OCI-LY3 (cell line): ENCODE measurements around the gene ADM5.

Experiments used
- CTCF ChIP-seq: fragments of 200-600, 300-600 bp; sonication (generic); IDR thresholded peaks from 2 replicates; pipeline ENCODE4 v1.5.1; 2014; ENCODE audit warnings: antibody characterized with exemption, low read length, low read depth
- EZH2phosphoT487 ChIP-seq: fragments of 200-600 bp; shearing (Covaris generic); IDR thresholded peaks from 2 replicates; pipeline ENCODE4 v1.6.1; 2018; ENCODE audit warnings: antibody characterized with exemption, mixed run types, low read depth

GRCh38 chr19:49640113-49640898 lies 49.1 kb upstream of the ADM5 start, which contains the start of gene RRAS:
- TF ChIP-seq CTCF (no peak), EZH2phosphoT487 (no peak)
